Spleen (tissue), 11 donors: ENCODE results near the gene FAHD2A. TPM values are rescaled to one million over a fixed set of nuclear protein-coding genes. Genes with fewer than 3 reads are reported as not detected.
A peak's percentile ranks its signal among the peaks of the same experiment; 100 is the strongest.
"Not testable (repeated sequence)": the region's sequence is repeated elsewhere in the genome, so short reads cannot be mapped to it uniquely, and the experiment has no call there.

Experiments
- DNase-seq: peaks from one replicate; pipeline ENCODE4 v3.0.0-alpha.2; 2020
- H3K27ac ChIP-seq, 8 donors: fragments of 200-600 bp; sonication (generic) in 7 of 8; 1 replicate in 4 of 8; 2 replicates in 4 of 8; pipeline versions ENCODE4 v1.5.0 to v1.8.0; 2016 to 2021; ENCODE audit warnings: inconsistent platforms in 4 of 8, mild to moderate bottlenecking in 4 of 8, moderate library complexity in 1 of 8
- H3K27me3 ChIP-seq, 7 donors: fragments of 200-600 bp; sonication (generic) in 6 of 7; replicated peaks in 1 of 7; 1 replicate in 4 of 7; 2 replicates in 3 of 7; pipeline versions ENCODE4 v1.5.0 to v1.8.0; 2016 to 2021; ENCODE audit warnings: inconsistent platforms in 3 of 7, mild to moderate bottlenecking in 1 of 7
- H3K36me3 ChIP-seq, 6 donors: fragments of 200-600 bp; sonication (generic) in 5 of 6; 1 replicate in 4 of 6; 2 replicates in 2 of 6; pipeline versions ENCODE4 v1.5.0 to v1.8.0; 2016 to 2021; ENCODE audit warnings: inconsistent platforms in 2 of 6
- H3K4me1 ChIP-seq, 6 donors: fragments of 200-600 bp; sonication (generic) in 5 of 6; 1 replicate in 3 of 6; 2 replicates in 3 of 6; pipeline versions ENCODE4 v1.5.0 to v1.8.0; 2016 to 2021; ENCODE audit warnings: inconsistent platforms in 3 of 6
- H3K4me3 ChIP-seq, 8 donors: fragments of 200-600 bp; sonication (generic) in 7 of 8; 1 replicate in 4 of 8; 2 replicates in 4 of 8; pipeline versions ENCODE4 v1.5.0 to v1.8.0; 2016 to 2021; ENCODE audit warnings: inconsistent platforms in 4 of 8, mild to moderate bottlenecking in 4 of 8, moderate library complexity in 2 of 8
- H3K9me3 ChIP-seq, 8 donors: fragments of 200-600 bp; sonication (generic) in 7 of 8; 1 replicate in 4 of 8; 2 replicates in 4 of 8; pipeline versions ENCODE4 v1.5.0 to v1.8.0; 2016 to 2021; ENCODE audit warnings: inconsistent platforms in 4 of 8
- CTCF ChIP-seq, 11 experiments: fragments of 200-600 bp in 7 of 11; fragments of 450-650 bp in 4 of 11; sonication (generic) in 4 of 11; IDR thresholded peaks in 8 of 11; conservative IDR thresholded peaks in 3 of 11; 1 replicate in 7 of 11; 2 replicates in 4 of 11; pipeline versions ENCODE4 v1.4.0 to v1.8.0; 2016 to 2021; ENCODE audit warnings: antibody characterized with exemption in 11 of 11, inconsistent platforms in 4 of 11, mild to moderate bottlenecking in 1 of 11
- POLR2A ChIP-seq, 3 donors: fragments of 450-650 bp; IDR thresholded peaks; one replicate each; pipeline ENCODE4 v1.5.1; 2017; ENCODE audit warnings: antibody characterized with exemption in 3 of 3, mild to moderate bottlenecking in 1 of 3
- POLR2AphosphoS5 ChIP-seq, 3 donors: sonication (generic); formaldehyde crosslinking; IDR thresholded peaks; one replicate each; pipeline ENCODE4 v1.5.1; 2017; ENCODE audit warnings: antibody characterized with exemption in 3 of 3
- WGBS, 5 donors: extraction: QIAGEN DNeasy Blood & Tissue Kit in 3 of 5; methylation state at CpG; one replicate each; pipeline versions ENCODE4 v1.1.5 to v1.1.7; 2013 to 2018; 5-methylcytosine and 5-hydroxymethylcytosine counted together
- intact Hi-C: fragments of 100-400 bp; cut with DNase I; formaldehyde crosslinking; loops from one replicate; pipeline ENCODE4 v1.15.0; 2023; ENCODE audit warnings: low total_unique reads
- polyA plus RNA-seq, 3 donors: library from polyadenylated mRNA; stranded (reverse); fragments of 200-250 nt; gene quantifications; one replicate each; pipeline ENCODE4 v1.2.1, GENCODE V29; 2013
- total RNA-seq, 7 donors: library from RNA; depleted of rRNA in 3 of 7; stranded (reverse); fragments of >200 nt in 3 of 7; fragmentation: NEBNext Ultra II Directional in 4 of 7; extraction: Animal tissue kit (Norgen Biotek cat#: 25700) in 4 of 7; gene quantifications; one replicate each; pipeline versions ENCODE4 v1.1.0 to v1.2.1, GENCODE V29; 2016 to 2021
- donor health status: healthy with polysubstance abuse.
- donor health status: DM: no; HTN: no; CAD: no; lungs with moderate emphysema.
- donor health status: DM: no; HTN: no; CAD: no.
- donor health status: Bipolar disorder and iron deficiency.
- donor health status: healthy.
- donor health status: DM: no; HTN: no; CAD: no.
- donor health status: DM: yes; HTN: yes; CAD: no.

FAHD2A gene
- total and polyA plus RNA-seq, 10 donors = 10.9 to 23.7 (median 17.5) TPM

- 94 to 98% (median 96%) methylated on average over 7 of the region's 7 CpGs for WGBS, 5 donors
- H3K4me1 ChIP-seq = peaks cover 10 to 25% (median 19%) of the 10 kb centered on the region in 6 donors
- DNase-seq = no peak
- no peak overlapping the region for H3K27ac ChIP-seq
- H3K9me3 ChIP-seq = no peaks in the 10 kb centered on the region
- intact Hi-C loops = no loop called here
- no peaks in the 10 kb centered on the region for H3K27me3 ChIP-seq
- TF ChIP-seq POLR2AphosphoS5 (IDR thresholded peaks at IDR 0.05) (no peak), POLR2A (IDR thresholded peaks at IDR 0.05) (no peak), CTCF (IDR thresholded peaks at IDR 0.05 in 8 of 11, conservative IDR thresholded peaks at IDR 0.05 in 3 of 11) (no peak)
- H3K36me3 ChIP-seq = no peaks in the 10 kb centered on the region
- H3K4me3 ChIP-seq = no peak overlapping the region
Measured at GRCh38 chr2:95399061-95399460, 3.4 kb upstream of the FAHD2A start.

DNA sequence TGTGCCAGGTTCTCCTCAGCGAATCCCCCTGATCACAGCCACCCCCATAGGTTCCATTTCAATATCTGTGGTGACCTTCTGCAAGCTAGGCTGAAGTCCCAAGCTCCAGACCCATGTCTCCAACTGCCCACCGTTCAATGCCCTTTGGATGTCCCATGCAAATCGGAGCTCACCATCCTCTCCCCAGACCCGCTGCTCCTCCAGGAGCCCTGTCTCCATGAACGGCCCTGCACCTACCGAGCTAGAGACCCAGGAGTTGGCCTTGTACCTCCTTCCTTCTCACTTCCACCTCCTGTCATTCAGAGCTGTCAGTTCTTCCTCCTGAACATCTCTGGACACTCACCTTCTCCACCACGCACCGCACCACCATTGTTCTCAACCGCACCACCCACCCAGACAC, 1.0 kb upstream of the FAHD2A start:
- Histone ChIP-seq H3K27ac (no peak overlapping the region), H3K9me3 (no peaks in the 10 kb centered on the region), H3K4me1 (peaks cover 10 to 33% (median 22%) of the 10 kb centered on the region in 6 donors), H3K27me3 (no peaks in the 10 kb centered on the region), H3K4me3 (peak overlapping the region in 4 of 8 donors; percentile 75 to 95 (median 84)), H3K36me3 (no peaks in the 10 kb centered on the region)
- WGBS, 5 donors = 82 to 89% (median 85%) methylated on average over 9 of the region's 9 CpGs
- intact Hi-C loops = no loop called here
- no peak for TF ChIP-seq POLR2A (IDR thresholded peaks at IDR 0.05)
- TF ChIP-seq POLR2AphosphoS5 (IDR thresholded peaks at IDR 0.05) = no peak
- no peak for DNase-seq

- H3K36me3 ChIP-seq, H3K9me3 ChIP-seq, H3K27me3 ChIP-seq, DNase-seq, intact Hi-C loops: not testable (repeated sequence)
- H3K4me3 ChIP-seq = peak overlapping the region; percentile 75 to 95 (median 85)
- H3K4me1 ChIP-seq = peaks cover 10 to 33% (median 22%) of the 10 kb centered on the region in 6 donors
- H3K27ac ChIP-seq = peak overlapping the region; percentile 65 to 89 (median 84)
- 0 to 3% (median 2%) methylated on average over 7 to 10 of the region's 10 CpGs for WGBS, 5 donors
Measured at GRCh38 chr2:95402004-95402369, 521 bp upstream of the FAHD2A start.

DNA sequence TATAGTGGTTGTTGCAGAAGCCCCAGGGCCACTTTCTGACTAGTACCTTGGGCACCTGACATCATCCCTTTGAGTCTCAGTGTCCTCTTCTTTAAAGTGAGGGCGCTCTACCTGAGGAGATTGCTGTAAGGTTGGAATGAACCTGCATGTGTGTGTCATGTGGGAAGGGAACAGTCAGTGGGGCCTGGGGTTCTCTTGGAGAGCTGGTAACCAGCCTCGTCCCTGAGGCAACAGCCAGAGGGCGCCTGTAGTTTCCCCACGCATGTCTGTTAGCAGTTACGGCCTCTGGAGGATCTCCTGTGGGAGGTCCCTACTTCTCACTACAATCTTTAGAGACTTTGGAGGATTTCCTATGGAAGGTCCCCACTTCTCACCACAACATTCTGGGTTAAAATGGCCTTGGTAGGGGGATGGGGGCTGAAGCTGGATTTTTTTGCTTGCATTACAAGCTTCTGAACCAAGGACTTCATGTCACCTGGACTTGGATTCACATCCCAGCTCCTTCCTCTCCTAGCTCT, 755 bp downstream of the FAHD2A start:
- H3K4me3 ChIP-seq = peak overlapping the region; percentile 75 to 95 (median 85)
- peak overlapping the region in 6 of 8 donors; percentile 74 to 89 (median 86) for H3K27ac ChIP-seq
- H3K4me1 ChIP-seq = peaks cover 10 to 33% (median 22%) of the 10 kb centered on the region in 6 donors
- intact Hi-C loops, H3K9me3 ChIP-seq, H3K27me3 ChIP-seq, DNase-seq: not testable (repeated sequence)
- TF ChIP-seq CTCF (IDR thresholded peaks at IDR 0.05 in 8 of 11, conservative IDR thresholded peaks at IDR 0.05 in 3 of 11) = peak in 6 of 11 experiments; percentile 11 to 48 (median 20)
- peaks cover 0 to 13% (median 7%) of the 10 kb centered on the region in 6 donors for H3K36me3 ChIP-seq
- 0 to 6% (median 2%) methylated on average over 3 to 5 of the region's 5 CpGs for WGBS, 5 donors

DNA sequence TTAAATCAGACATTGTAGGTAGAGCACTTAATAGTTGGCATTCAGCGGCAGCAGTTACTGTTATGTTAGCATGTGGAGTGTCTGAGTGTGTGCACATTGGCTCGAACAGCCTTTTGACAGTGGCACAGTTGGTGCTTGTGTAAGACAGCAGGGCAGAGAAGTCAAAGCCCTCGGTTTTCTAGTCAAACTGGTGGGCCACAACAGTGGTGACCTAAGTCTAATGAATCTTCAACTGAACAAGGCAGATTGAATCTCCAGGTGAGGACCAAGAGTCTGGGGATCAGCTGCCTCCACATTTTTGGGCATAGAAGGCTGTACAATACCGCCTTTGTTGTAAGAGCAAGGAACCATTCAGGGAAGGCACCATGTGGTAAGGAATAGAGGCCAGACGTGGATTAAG, 1.3 kb downstream of the FAHD2A start:
- intact Hi-C loops, H3K27ac ChIP-seq, H3K9me3 ChIP-seq, H3K27me3 ChIP-seq, DNase-seq: not testable (repeated sequence)
- WGBS, 5 donors = 89 to 95% (median 92%) methylated on average over 5 of the region's 5 CpGs
- peaks cover 10 to 33% (median 22%) of the 10 kb centered on the region in 6 donors for H3K4me1 ChIP-seq
- peak overlapping the region in 2 of 8 donors; percentile 85 to 95 for H3K4me3 ChIP-seq
- peaks cover 0 to 18% (median 7%) of the 10 kb centered on the region in 6 donors for H3K36me3 ChIP-seq

DNA sequence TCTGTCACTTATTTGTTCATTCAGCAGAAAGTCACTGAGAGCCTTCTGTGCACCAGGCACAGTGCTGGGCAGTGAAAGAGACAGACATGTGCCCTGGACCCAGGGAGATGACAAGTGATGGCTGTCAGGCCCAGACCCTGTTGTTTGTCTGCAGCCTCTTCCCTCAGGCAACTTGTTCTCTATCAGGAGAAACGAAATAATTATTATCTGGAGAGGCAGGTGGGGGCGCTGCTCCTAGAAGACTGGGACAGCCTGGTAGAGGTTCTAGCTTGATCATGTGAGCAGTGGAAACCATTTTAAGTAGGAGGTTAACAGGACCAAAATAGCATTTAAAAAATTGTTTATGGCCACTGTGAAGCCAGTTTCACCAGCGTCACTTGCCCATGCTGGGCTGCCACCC, 2.2 kb downstream of the FAHD2A start:
- 82 to 96% (median 94%) methylated on average over 3 of the region's 3 CpGs for WGBS, 5 donors
- H3K4me3 ChIP-seq, intact Hi-C loops, H3K27ac ChIP-seq, H3K27me3 ChIP-seq, H3K9me3 ChIP-seq, DNase-seq: not testable (repeated sequence)
- H3K36me3 ChIP-seq = peaks cover 0 to 18% (median 7%) of the 10 kb centered on the region in 6 donors
- H3K4me1 ChIP-seq = peaks cover 10 to 33% (median 22%) of the 10 kb centered on the region in 6 donors

DNA sequence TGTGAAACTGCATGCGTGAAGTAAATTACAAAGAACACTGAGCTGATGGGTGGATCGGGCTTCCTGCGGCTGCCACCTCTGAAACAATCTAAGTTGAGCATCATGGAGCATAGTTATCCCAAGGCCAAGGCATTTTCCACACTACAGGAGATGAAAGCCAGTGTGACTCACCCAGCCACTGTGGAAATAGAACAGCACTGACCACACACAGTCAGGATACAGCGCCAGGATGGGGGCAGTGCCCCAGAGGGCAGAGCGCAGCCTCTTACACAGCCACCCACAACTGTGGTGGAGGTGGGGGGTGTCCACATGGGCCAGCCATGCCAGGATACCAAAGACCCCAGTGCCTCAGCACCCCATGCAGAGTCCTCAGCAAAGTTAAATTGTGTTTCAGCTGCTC, 8.7 kb downstream of the FAHD2A start:
- DNase-seq, H3K9me3 ChIP-seq, H3K4me3 ChIP-seq, intact Hi-C loops, H3K27ac ChIP-seq, H3K27me3 ChIP-seq, H3K4me1 ChIP-seq: not testable (repeated sequence)
- 92 to 98% (median 94%) methylated on average over 5 of the region's 5 CpGs for WGBS, 5 donors
- H3K36me3 ChIP-seq = peaks cover 0 to 48% (median 7%) of the 10 kb centered on the region in 6 donors
